Esophagus muscularis mucosa (tissue), 4 donors: ENCODE measurements around the gene AHCYL1.

Experiments used
- CTCF ChIP-seq, 3 experiments: fragments of 200-600 bp in 2 of 3; fragments of 450-650 bp in 1 of 3; sonication (generic) in 2 of 3; IDR thresholded peaks; one replicate each; pipeline ENCODE4 v1.5.1; 2017 to 2019; ENCODE audit warnings: antibody characterized with exemption in 3 of 3, mild to moderate bottlenecking in 2 of 3, moderate library complexity in 1 of 3
- EP300 ChIP-seq: sonication (generic); formaldehyde crosslinking; IDR thresholded peaks from one replicate; pipeline ENCODE4 v1.6.1; 2017; ENCODE audit warnings: antibody characterized with exemption
- POLR2AphosphoS5 ChIP-seq, 2 donors: sonication (generic); formaldehyde crosslinking; IDR thresholded peaks; one replicate each; pipeline ENCODE4 v1.6.1; 2017; ENCODE audit warnings: antibody characterized with exemption in 2 of 2

- TF ChIP-seq CTCF (IDR thresholded peaks at IDR 0.05) (no peak), POLR2AphosphoS5 (IDR thresholded peaks at IDR 0.05) (no peak), EP300 (no peak)
These were observed 71.1 kb downstream of the AHCYL1 start for GRCh38 chr1:110055493-110056284.
